K562 (cell line): Measurements from ENCODE around the gene CTDSP1. TPM values are rescaled to one million over a fixed set of nuclear protein-coding genes. Genes with fewer than 3 reads are reported as not detected.

Experiments used
- ATAC-seq: fragments of 200-7000 bp; cut with Tn5 transposase; 3 replicates; pipeline ENCODE4 v1.9.1; 2020; ENCODE audit warnings: moderate library complexity
- BruUV-seq: library from RNA; stranded (reverse); fragments of 400-500 nt; replicated peaks from 2 replicates; lab custom pipeline; 2021; lab: Mats Ljungman, UMichigan
- CTCF ChIA-PET: fragments of 300-600 bp; formaldehyde crosslinking; extraction: SDS; loops from one replicate; lab custom pipeline; 2021; ENCODE audit warnings: low intra/inter-chr PET ratio; lab: Yijun Ruan, JAX
- POLR2A ChIA-PET: fragments of 300-600, 350-650 bp; sonication (Branson Sonifier 250); formaldehyde crosslinking; extraction: SDS; loops from one replicate; lab custom pipeline; 2021; ENCODE audit warnings: antibody characterized with exemption, inconsistent platforms; lab: Yijun Ruan, JAX
- DNase-seq, 4 experiments: peaks; one replicate each; pipeline versions ENCODE4 v3.0.0 to v3.0.0-alpha.2; 2011 to 2018; ENCODE audit warnings: low spot score in 3 of 4, mixed read lengths in 3 of 4; ENCODE audit errors: extremely low read depth in 1 of 4
- FAIRE-seq: peaks from 2 replicates; lab custom pipeline; 2011; peaks lifted over from hg19 to GRCh38; lab: Jason Lieb, UNC
- H2AFZ ChIP-seq: 2 replicates; pipeline ENCODE4 v1.6.0; 2011; ENCODE audit warnings: low read depth, low read length, control low read depth, inconsistent platforms
- H3K27ac ChIP-seq: fragments of 200-600 bp; 3 replicates; pipeline ENCODE4 v1.8.0; 2011; ENCODE audit warnings: low read depth, mild to moderate bottlenecking, control low read depth, inconsistent platforms, low read length, moderate library complexity, mixed read lengths; ENCODE audit errors: extremely low read depth
- H3K27me3 ChIP-seq, 2 experiments: fragments of 300-600 bp in 1 of 2; 2 replicates in 1 of 2; 3 replicates in 1 of 2; pipeline versions ENCODE4 v1.6.0 to v1.8.0; 2011; ENCODE audit warnings: inconsistent platforms in 2 of 2, low read length in 2 of 2, mild to moderate bottlenecking in 1 of 2, mixed read lengths in 1 of 2, moderate library complexity in 1 of 2; ENCODE audit not compliant: control insufficient read depth in 2 of 2, insufficient read depth in 2 of 2
- H3K36me3 ChIP-seq: fragments of 300-600 bp; 3 replicates; pipeline ENCODE4 v1.8.0; 2011; ENCODE audit warnings: mild to moderate bottlenecking, low read length, inconsistent platforms; ENCODE audit not compliant: control insufficient read depth, insufficient read depth
- H3K4me1 ChIP-seq, 2 experiments: fragments of 200-600 bp in 1 of 2; replicated peaks in 1 of 2; 2 replicates in 1 of 2; 3 replicates in 1 of 2; pipeline versions ENCODE4 v1.5.1 to v1.8.0; 2011; ENCODE audit warnings: inconsistent platforms in 2 of 2, low read length in 2 of 2, mild to moderate bottlenecking in 1 of 2, mixed read lengths in 1 of 2, moderate library complexity in 1 of 2; ENCODE audit not compliant: control insufficient read depth in 2 of 2, insufficient read depth in 2 of 2
- H3K4me2 ChIP-seq: 2 replicates; pipeline ENCODE4 v1.6.1; 2011; ENCODE audit warnings: low read length, control low read depth, inconsistent platforms, mixed read lengths; ENCODE audit not compliant: insufficient read depth
- H3K4me3 ChIP-seq: fragments of 200-600 bp; sonication (generic), shearing (Covaris generic); 2 replicates; pipeline ENCODE4 v1.5.1; 2016; ENCODE audit warnings: control low read depth, inconsistent platforms
- H3K79me2 ChIP-seq: fragments of 200-600 bp; 3 replicates; pipeline ENCODE4 v1.8.0; 2011; ENCODE audit warnings: low read length, inconsistent platforms; ENCODE audit not compliant: control insufficient read depth, insufficient read depth
- H3K9ac ChIP-seq, 2 experiments: 2 replicates each; pipeline versions ENCODE4 v1.6.0 to v1.6.1; 2011; ENCODE audit warnings: low read depth in 2 of 2, low read length in 2 of 2, control low read depth in 1 of 2, inconsistent platforms in 1 of 2, mild to moderate bottlenecking in 1 of 2, mixed read lengths in 1 of 2; ENCODE audit not compliant: insufficient read depth in 1 of 2
- H3K9me1 ChIP-seq: one replicate; pipeline ENCODE4 v1.6.0; 2011; ENCODE audit warnings: inconsistent platforms, mild to moderate bottlenecking, low read length, moderate library complexity; ENCODE audit not compliant: control insufficient read depth, insufficient read depth
- H3K9me3 ChIP-seq: replicated peaks from 2 replicates; pipeline ENCODE4 v1.5.1; 2011; ENCODE audit warnings: low read depth, low read length, inconsistent platforms; ENCODE audit not compliant: control insufficient read depth, insufficient read depth
- H4K20me1 ChIP-seq: replicated peaks from 2 replicates; pipeline ENCODE4 v1.6.1; 2011; ENCODE audit warnings: low read length, inconsistent platforms, mixed read lengths; ENCODE audit not compliant: control insufficient read depth, insufficient read depth
- CC2D1A ChIP-seq: fragments of 450-650 bp; IDR thresholded peaks from 2 replicates; pipeline ENCODE4 v1.6.1; 2017; ENCODE audit warnings: mild to moderate bottlenecking
- KDM4B ChIP-seq, 2 experiments: fragments of 450-650 bp in 1 of 2; sonication (generic) in 1 of 2; IDR thresholded peaks; 2 replicates each; pipeline ENCODE4 v1.6.1; 2016 to 2017; ENCODE audit warnings: borderline replicate concordance in 2 of 2, antibody characterized with exemption in 1 of 2, low read depth in 1 of 2, mild to moderate bottlenecking in 1 of 2
- NCOA4 ChIP-seq: fragments of 450-650 bp; IDR thresholded peaks from 2 replicates; pipeline ENCODE4 v1.6.1; 2018; ENCODE audit warnings: mild to moderate bottlenecking; ENCODE audit not compliant: partially characterized antibody
- RAD51 ChIP-seq: fragments of 450-650 bp; IDR thresholded peaks from 2 replicates; pipeline ENCODE4 v1.7.1; 2016; ENCODE audit warnings: low read depth, mild to moderate bottlenecking, borderline replicate concordance
- RNF2 ChIP-seq: sonication (generic); IDR thresholded peaks from 2 replicates; pipeline ENCODE4 v1.6.1; 2016
- TCF7L2 ChIP-seq: fragments of 150-350 bp; IDR thresholded peaks from 2 replicates; pipeline ENCODE4 v1.6.1; 2016; ENCODE audit warnings: low read depth, mild to moderate bottlenecking, low read length, moderate library complexity
- TEAD1 ChIP-seq, 2 experiments: fragments of 450-650 bp in 1 of 2; sonication (generic) in 1 of 2; formaldehyde crosslinking; IDR thresholded peaks; 2 replicates each; pipeline versions ENCODE4 v1.4.0 to v1.8.0; 2020 to 2022; ENCODE audit warnings: mild to moderate bottlenecking in 2 of 2, missing genetic modification reagents in 1 of 2
- ZC3H8 ChIP-seq: fragments of 450-650 bp; IDR thresholded peaks from 2 replicates; pipeline ENCODE4 v1.6.1; 2017
- WGBS: fragments of 100-300 bp; shearing (Covaris generic); methylation state at CpG from one replicate; pipeline ENCODE4 v1.1.6; 2016; ENCODE audit warnings: low coverage, mixed read lengths; ENCODE audit not compliant: insufficient coverage; ENCODE audit errors: missing lambda C conversion rate; 5-methylcytosine and 5-hydroxymethylcytosine counted together
- in situ Hi-C: fragments of 300-500 bp; cut with MboI; formaldehyde crosslinking; loops from 4 replicates; pipeline ENCODE4 v1.15.0; 2018; ENCODE audit warnings: inconsistent platforms, mixed read lengths
- intact Hi-C: fragments of 100-400 bp; cut with micrococcal nuclease; formaldehyde crosslinking; loops from 2 replicates; pipeline ENCODE4 v1.14.2; 2022
- polyA plus RNA-seq, 8 experiments: library from polyadenylated mRNA; depleted of rRNA in 4 of 8; stranded (reverse) in 5 of 8; unstranded in 3 of 8; fragments of >200 nt; fragmentation: Nextera tagmentation in 2 of 8; fragmentation: Illumina TruSeq in 1 of 8; extraction: Ambion mirVana in 2 of 8; extraction: Trizol in 1 of 8; gene quantifications; 2 replicates each; pipeline versions ENCODE4 v1.2.1 to v1.2.3, GENCODE V29; 2011 to 2014; ENCODE audit warnings: inconsistent platforms in 1 of 8, missing spikeins in 1 of 8
- total RNA-seq, 7 experiments: library from RNA; depleted of rRNA in 6 of 7; stranded (reverse); fragments of >200 nt in 6 of 7; fragmentation: Illumina TruSeq in 2 of 7; extraction: Trizol in 2 of 7; gene quantifications; 2 replicates each; pipeline versions ENCODE4 v1.2.1 to v1.2.3, GENCODE V29; 2011 to 2021; ENCODE audit warnings: low replicate concordance in 1 of 7
- TF ChIP-seq, protein P1 (sequence below): sonication (generic); formaldehyde crosslinking; IDR thresholded peaks from 2 replicates; pipeline ENCODE4 v1.9.0; 2022; ENCODE audit warnings: mild to moderate bottlenecking, missing genetic modification reagents
- TF ChIP-seq, protein P2 (sequence below): fragments of 250-450 bp; sonication (Bioruptor Pico); IDR thresholded peaks from 2 replicates; pipeline ENCODE4 v1.5.0; 2021
- TF ChIP-seq, protein P3 (sequence below), 3 experiments: fragments of 200-800 bp in 1 of 3; sonication (Bioruptor generic) in 1 of 3; sonication (generic) in 1 of 3; formaldehyde crosslinking in 1 of 3; IDR thresholded peaks; 2 replicates each; pipeline versions ENCODE4 v1.6.1 to v1.8.0; 2016 to 2022; ENCODE audit warnings: mild to moderate bottlenecking in 2 of 3, missing compliant biosample characterization in 2 of 3, missing genetic modification characterization in 2 of 3, missing genetic modification reagents in 1 of 3
- TF ChIP-seq, protein P4 (sequence below): fragments of 250-450 bp; sonication (Bioruptor Pico); IDR thresholded peaks from 2 replicates; pipeline ENCODE4 v1.8.0; 2021; ENCODE audit warnings: moderate library complexity, mild to moderate bottlenecking, inconsistent platforms
- TF ChIP-seq, protein P5 (sequence below): sonication (generic); formaldehyde crosslinking; IDR thresholded peaks from 2 replicates; pipeline ENCODE4 v1.8.1; 2023; ENCODE audit warnings: mild to moderate bottlenecking, missing genetic modification reagents

CTDSP1 gene
- total and polyA plus RNA-seq, 9 of the 15 experiments (the other 6 are each of a cell fraction or from before 2014, with no cell fraction given): 2.4 to 74.8 (median 45.8) TPM

DNA sequence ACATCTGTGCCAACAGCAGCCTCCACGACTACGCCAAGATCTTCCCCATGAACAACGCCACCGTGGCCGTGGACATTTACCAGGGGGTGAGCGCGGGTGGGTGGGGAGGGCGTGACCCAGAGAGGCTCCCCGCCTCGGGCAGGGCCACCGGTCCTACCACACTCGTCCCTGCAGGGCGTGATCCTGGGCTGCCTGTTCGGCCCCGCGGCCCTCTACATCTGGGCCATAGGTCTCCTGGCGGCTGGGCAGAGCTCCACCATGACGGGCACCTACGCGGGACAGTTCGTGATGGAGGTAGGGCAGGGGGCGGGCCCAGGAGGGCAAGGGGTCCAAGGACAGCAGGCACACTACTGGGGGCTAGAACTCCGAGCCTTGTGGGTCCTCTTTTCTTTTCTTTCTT is 8.5 kb upstream of the CTDSP1 start:
- in situ Hi-C loops: no loop called here
- no peak overlapping the region for H3K9ac ChIP-seq
- POLR2A ChIA-PET: interaction anchor here (0.6 to 1.0 kb wide), 2 partner anchors 12 to 152 kb away, joined by 3 read pairs; no protein-coding TSS in a partner anchor
- no peaks in the 10 kb centered on the region for H3K36me3 ChIP-seq
- H3K9me3 ChIP-seq: no peaks in the 10 kb centered on the region
- H2AFZ ChIP-seq: no peak overlapping the region
- TF ChIP-seq CC2D1A (no peak), RAD51 (no peak), RNF2 (no peak), TCF7L2 (no peak), ZC3H8 (no peak), KDM4B (IDR thresholded peaks at IDR 0.05; ENCODE audit: borderline replicate concordance in 2 of 2, low read depth in 1 of 2) (no peak), NCOA4 (no peak), TEAD1 (CRISPR knock-in tag; IDR thresholded peaks at IDR 0.05) (no peak)
- TF ChIP-seq, protein P1, sequence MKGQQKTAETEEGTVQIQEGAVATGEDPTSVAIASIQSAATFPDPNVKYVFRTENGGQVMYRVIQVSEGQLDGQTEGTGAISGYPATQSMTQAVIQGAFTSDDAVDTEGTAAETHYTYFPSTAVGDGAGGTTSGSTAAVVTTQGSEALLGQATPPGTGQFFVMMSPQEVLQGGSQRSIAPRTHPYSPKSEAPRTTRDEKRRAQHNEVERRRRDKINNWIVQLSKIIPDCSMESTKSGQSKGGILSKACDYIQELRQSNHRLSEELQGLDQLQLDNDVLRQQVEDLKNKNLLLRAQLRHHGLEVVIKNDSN (CRISPR knock-in tag): no peak
- TF ChIP-seq, protein P2, sequence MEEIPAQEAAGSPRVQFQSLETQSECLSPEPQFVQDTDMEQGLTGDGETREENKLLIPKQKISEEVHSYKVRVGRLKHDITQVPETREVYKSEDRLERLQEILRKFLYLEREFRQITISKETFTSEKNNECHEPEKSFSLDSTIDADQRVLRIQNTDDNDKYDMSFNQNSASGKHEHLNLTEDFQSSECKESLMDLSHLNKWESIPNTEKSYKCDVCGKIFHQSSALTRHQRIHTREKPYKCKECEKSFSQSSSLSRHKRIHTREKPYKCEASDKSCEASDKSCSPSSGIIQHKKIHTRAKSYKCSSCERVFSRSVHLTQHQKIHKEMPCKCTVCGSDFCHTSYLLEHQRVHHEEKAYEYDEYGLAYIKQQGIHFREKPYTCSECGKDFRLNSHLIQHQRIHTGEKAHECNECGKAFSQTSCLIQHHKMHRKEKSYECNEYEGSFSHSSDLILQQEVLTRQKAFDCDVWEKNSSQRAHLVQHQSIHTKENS: no peak
- TF ChIP-seq, protein P3, sequence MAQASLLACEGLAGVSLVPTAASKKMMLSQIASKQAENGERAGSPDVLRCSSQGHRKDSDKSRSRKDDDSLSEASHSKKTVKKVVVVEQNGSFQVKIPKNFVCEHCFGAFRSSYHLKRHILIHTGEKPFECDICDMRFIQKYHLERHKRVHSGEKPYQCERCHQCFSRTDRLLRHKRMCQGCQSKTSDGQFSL (CRISPR knock-in tag; IDR thresholded peaks at IDR 0.05): no peak
- TF ChIP-seq, protein P3 (tag; IDR thresholded peaks at IDR 0.05): no peak
- TF ChIP-seq, protein P4, sequence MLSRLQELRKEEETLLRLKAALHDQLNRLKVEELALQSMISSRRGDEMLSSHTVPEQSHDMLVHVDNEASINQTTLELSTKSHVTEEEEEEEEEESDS: no peak
- TF ChIP-seq, protein P5, sequence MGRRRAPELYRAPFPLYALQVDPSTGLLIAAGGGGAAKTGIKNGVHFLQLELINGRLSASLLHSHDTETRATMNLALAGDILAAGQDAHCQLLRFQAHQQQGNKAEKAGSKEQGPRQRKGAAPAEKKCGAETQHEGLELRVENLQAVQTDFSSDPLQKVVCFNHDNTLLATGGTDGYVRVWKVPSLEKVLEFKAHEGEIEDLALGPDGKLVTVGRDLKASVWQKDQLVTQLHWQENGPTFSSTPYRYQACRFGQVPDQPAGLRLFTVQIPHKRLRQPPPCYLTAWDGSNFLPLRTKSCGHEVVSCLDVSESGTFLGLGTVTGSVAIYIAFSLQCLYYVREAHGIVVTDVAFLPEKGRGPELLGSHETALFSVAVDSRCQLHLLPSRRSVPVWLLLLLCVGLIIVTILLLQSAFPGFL: no peak
- peaks cover 22 to 52% of the 10 kb centered on the region in 2 experiments for H3K4me1 ChIP-seq
- FAIRE-seq (no peak), DNase-seq (no peak), ATAC-seq (no peak)
- no peaks in the 10 kb centered on the region for H3K9me1 ChIP-seq
- H4K20me1 ChIP-seq: no peaks in the 10 kb centered on the region
- no peak overlapping the region for H3K4me2 ChIP-seq
- H3K4me3 ChIP-seq: no peak overlapping the region
- H3K27ac ChIP-seq: no peak overlapping the region
- H3K79me2 ChIP-seq: peaks cover 17% of the 10 kb centered on the region
- CTCF ChIA-PET: interaction anchor here (0.6 kb wide), 1 partner anchor 117 kb away, joined by 4 read pairs; no protein-coding TSS in a partner anchor
- WGBS: 92% methylated on average over 7 of the region's 23 CpGs
- intact Hi-C loops: no loop called here
- no TSS peak for BruUV-seq
- H3K27me3 ChIP-seq: no peaks in the 10 kb centered on the region
